Glutamatergic neuron (in vitro differentiated cells): ENCODE results near the gene FGD1. TPM values are rescaled to one million over a fixed set of nuclear protein-coding genes. Genes with fewer than 3 reads are reported as not detected.
"Not testable (repeated sequence)": the region's sequence is repeated elsewhere in the genome, so short reads cannot be mapped to it uniquely, and the experiment has no call there.

Source experiments
- DNase-seq: peaks from one replicate; pipeline ENCODE4 v3.0.0; 2022
- H3K27ac Mint-ChIP-seq: one replicate; pipeline ENCODE4 v1.8.0; 2020; ENCODE audit warnings: mild to moderate bottlenecking, mixed read lengths, inconsistent platforms; ENCODE audit not compliant: unreplicated experiment
- H3K27me3 Mint-ChIP-seq: one replicate; pipeline ENCODE4 v1.8.0; 2020; ENCODE audit warnings: mild to moderate bottlenecking, moderate library complexity, mixed read lengths, inconsistent platforms; ENCODE audit not compliant: unreplicated experiment
- H3K36me3 Mint-ChIP-seq: one replicate; pipeline ENCODE4 v1.8.0; 2020; ENCODE audit warnings: mild to moderate bottlenecking, mixed read lengths, inconsistent platforms; ENCODE audit not compliant: unreplicated experiment
- H3K4me1 Mint-ChIP-seq: one replicate; pipeline ENCODE4 v1.8.0; 2020; ENCODE audit warnings: mild to moderate bottlenecking, low read depth, mixed read lengths, inconsistent platforms; ENCODE audit not compliant: unreplicated experiment
- H3K4me3 Mint-ChIP-seq: one replicate; pipeline ENCODE4 v1.8.0; 2020; ENCODE audit warnings: mild to moderate bottlenecking, mixed read lengths, inconsistent platforms; ENCODE audit not compliant: unreplicated experiment
- H3K9me3 Mint-ChIP-seq: one replicate; pipeline ENCODE4 v1.8.0; 2020; ENCODE audit warnings: mild to moderate bottlenecking, moderate library complexity, mixed read lengths, inconsistent platforms; ENCODE audit not compliant: unreplicated experiment
- CTCF ChIP-seq: fragments of 200-600 bp; sonication (generic); IDR thresholded peaks from one replicate; pipeline ENCODE4 v1.5.0; 2021; ENCODE audit not compliant: partially characterized antibody, unreplicated experiment
- total RNA-seq: library from RNA; stranded (reverse); fragmentation: NEBNext Ultra II Directional; extraction: Animal tissue kit (Norgen Biotek cat#: 25700); gene quantifications from one replicate; pipeline ENCODE4 v1.2.1, GENCODE V29; 2021; ENCODE audit not compliant: unreplicated experiment

Gene FGD1
- total RNA-seq, 1 donor from 2014 or later = 18.8 TPM

GRCh38 chrX:54494989-54495813 lies 833 bp downstream of the FGD1 start:
- DNase-seq = peak; percentile 46
- H3K4me3 Mint-ChIP-seq = peak overlapping the region; percentile 89
- no peaks in the 10 kb centered on the region for H3K36me3 Mint-ChIP-seq
- H3K27ac Mint-ChIP-seq = peak overlapping the region; percentile 78
- H3K27me3 Mint-ChIP-seq = peaks cover 7% of the 10 kb centered on the region
- H3K9me3 Mint-ChIP-seq = no peaks in the 10 kb centered on the region
- peaks cover 20% of the 10 kb centered on the region for H3K4me1 Mint-ChIP-seq
- TF ChIP-seq CTCF = no peak

- no peak for DNase-seq
- no peak for TF ChIP-seq CTCF
- Mint-ChIP-seq H3K27me3 (peaks cover 7% of the 10 kb centered on the region), H3K4me1 (peaks cover 20% of the 10 kb centered on the region), H3K27ac (peak overlapping the region; percentile 78), H3K9me3 (no peaks in the 10 kb centered on the region), H3K36me3 (no peaks in the 10 kb centered on the region), H3K4me3 (peak overlapping the region; percentile 89)
Observed at GRCh38 chrX:54494166-54494988, 1.7 kb downstream of the FGD1 start.

- no peak for DNase-seq
- no peaks in the 10 kb centered on the region for H3K36me3 Mint-ChIP-seq
- peaks cover 4% of the 10 kb centered on the region for H3K9me3 Mint-ChIP-seq
- no peak overlapping the region for H3K4me3 Mint-ChIP-seq
- no peak overlapping the region for H3K27ac Mint-ChIP-seq
- peaks cover 15% of the 10 kb centered on the region for H3K4me1 Mint-ChIP-seq
- peaks cover 7% of the 10 kb centered on the region for H3K27me3 Mint-ChIP-seq
- TF ChIP-seq CTCF = no peak
Observed at GRCh38 chrX:54492340-54492739, 3.7 kb downstream of the FGD1 start.

GRCh38 chrX:54489819-54490218 lies 6.2 kb downstream of the FGD1 start:
- H3K9me3 Mint-ChIP-seq, H3K27ac Mint-ChIP-seq, H3K36me3 Mint-ChIP-seq, DNase-seq, H3K4me3 Mint-ChIP-seq, H3K27me3 Mint-ChIP-seq: not testable (repeated sequence)
- H3K4me1 Mint-ChIP-seq = peaks cover 11% of the 10 kb centered on the region

- no peak for DNase-seq
- Mint-ChIP-seq H3K4me1 (peaks cover 11% of the 10 kb centered on the region), H3K9me3 (peaks cover 6% of the 10 kb centered on the region), H3K4me3 (no peak overlapping the region), H3K36me3 (no peaks in the 10 kb centered on the region), H3K27me3 (peaks cover 3% of the 10 kb centered on the region), H3K27ac (no peak overlapping the region)
- TF ChIP-seq CTCF = no peak
Observed at GRCh38 chrX:54484666-54485065, 11.4 kb downstream of the FGD1 start.
